Stimulated activated CD4-positive, alpha-beta T cell treated with anti-CD3 and anti-CD28 coated beads, TNF-alpha, amount 100 ng/mL, for 1 hour (primary cell): ENCODE results near the gene TRIP11.

ENCODE experiments used
- DNase-seq, 3 donors: peaks; one replicate each; pipeline ENCODE4 v3.0.0-alpha.2; 2020; ENCODE audit warnings: low read depth in 3 of 3, low spot score in 1 of 3

Gene TRIP11

GRCh38 chr14:91956616-91957015 lies 83.2 kb downstream of the TRIP11 start:
- no peak for DNase-seq

- no peak for DNase-seq
These were observed 84.7 kb downstream of the TRIP11 start for GRCh38 chr14:91955168-91955567.

GRCh38 chr14:91953170-91953985 lies 86.5 kb downstream of the TRIP11 start:
- DNase-seq = no peak

GRCh38 chr14:91947475-91948184 lies 92.2 kb downstream of the TRIP11 start, which contains the start of gene FBLN5:
TSS of gene FBLN5 (minus strand) at chr14:91947694. CDS start at chr14:91947229, 465 bp downstream.
- peak in 1 of 3 donors; percentile 34 for DNase-seq

GRCh38 chr14:91946622-91947474 lies 93.0 kb downstream of the TRIP11 start:
- DNase-seq = no peak

- no peak for DNase-seq
These were observed 93.9 kb downstream of the TRIP11 start for GRCh38 chr14:91945751-91946621.

GRCh38 chr14:91942946-91943345 lies 96.9 kb downstream of the TRIP11 start:
- DNase-seq = no peak

GRCh38 chr14:91942128-91942527 lies 97.7 kb downstream of the TRIP11 start:
- DNase-seq = no peak

GRCh38 chr14:91940209-91940608 lies 99.7 kb downstream of the TRIP11 start:
- DNase-seq = no peak

- no peak for DNase-seq
These were observed 104.3 kb downstream of the TRIP11 start for GRCh38 chr14:91935586-91935985.

- no peak for DNase-seq
These were observed 105.1 kb downstream of the TRIP11 start for GRCh38 chr14:91934554-91935285.

- DNase-seq = no peak
These were observed 108.3 kb downstream of the TRIP11 start for GRCh38 chr14:91931478-91932088.

GRCh38 chr14:91929700-91930099 lies 110.2 kb downstream of the TRIP11 start:
- no peak for DNase-seq

- no peak for DNase-seq
These were observed 112.1 kb downstream of the TRIP11 start for GRCh38 chr14:91927800-91928199.

- DNase-seq = no peak
These were observed 112.7 kb downstream of the TRIP11 start for GRCh38 chr14:91927191-91927590.

- no peak for DNase-seq
These were observed 113.5 kb downstream of the TRIP11 start for GRCh38 chr14:91926131-91926890.

- DNase-seq = no peak
These were observed 114.1 kb downstream of the TRIP11 start for GRCh38 chr14:91925727-91926121.

GRCh38 chr14:91925001-91925726 lies 114.7 kb downstream of the TRIP11 start:
- DNase-seq = no peak
